ENCODE data around the gene SHKBP1. TPM values are rescaled to one million over a fixed set of nuclear protein-coding genes. Genes with fewer than 3 reads are reported as not detected.

The SHKBP1 gene
- total RNA-seq, 1 experiment from 2014 or later = 49.7 TPM

DNA sequence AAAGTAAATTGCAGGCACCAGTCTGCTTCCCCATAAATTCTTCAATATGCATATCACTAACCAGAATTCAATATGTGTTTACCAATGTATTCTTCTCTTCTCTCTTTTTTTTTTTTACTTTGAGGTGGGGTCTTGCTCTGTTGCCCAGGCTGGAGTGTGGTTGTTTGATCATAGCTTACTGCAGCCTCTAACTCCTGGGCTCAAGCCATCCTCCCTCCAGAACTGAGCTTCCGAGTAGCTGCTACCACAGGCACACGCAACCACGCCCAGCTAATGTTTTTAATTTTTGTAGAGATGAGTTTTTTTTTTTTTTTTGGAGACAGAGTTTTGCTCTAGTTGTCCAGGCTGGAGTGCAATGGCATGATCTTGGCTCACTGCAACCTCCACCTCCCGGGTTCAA is 41.3 kb downstream of the SHKBP1 start:
- Histone ChIP-seq H2AFZ (ENCODE audit: low read length) (no peak overlapping the region), H3K4me1 (ENCODE audit: low read length) (peaks cover 16% of the 10 kb centered on the region), H3K9me2 (replicated peaks; ENCODE audit: insufficient read depth, low read length) (no peaks in the 10 kb centered on the region), H3K36me3 (ENCODE audit: insufficient read depth, low read length) (no peaks in the 10 kb centered on the region; the same call in 1 of the 2 replicates), H3K27ac (ENCODE audit: low read length) (no peak overlapping the region), H3K9ac (ENCODE audit: low read length) (no peak overlapping the region), H4K20me1 (ENCODE audit: insufficient read depth, low read depth, low read length) (0 out of 2 replicates have a peak, but pooled peaks cover under 1% of the 10 kb centered on the region), H3K27me3 (ENCODE audit: low read length) (no peaks in the 10 kb centered on the region), H3K79me2 (ENCODE audit: low read length) (no peaks in the 10 kb centered on the region), H3K9me3 (ENCODE audit: low read length) (no peaks in the 10 kb centered on the region), H3K4me3 (ENCODE audit: low read length) (no peak overlapping the region), H3K4me2 (ENCODE audit: low read depth, low read length, poor library complexity, severe bottlenecking) (no peak overlapping the region)
- DNase-seq = no peak

DNA sequence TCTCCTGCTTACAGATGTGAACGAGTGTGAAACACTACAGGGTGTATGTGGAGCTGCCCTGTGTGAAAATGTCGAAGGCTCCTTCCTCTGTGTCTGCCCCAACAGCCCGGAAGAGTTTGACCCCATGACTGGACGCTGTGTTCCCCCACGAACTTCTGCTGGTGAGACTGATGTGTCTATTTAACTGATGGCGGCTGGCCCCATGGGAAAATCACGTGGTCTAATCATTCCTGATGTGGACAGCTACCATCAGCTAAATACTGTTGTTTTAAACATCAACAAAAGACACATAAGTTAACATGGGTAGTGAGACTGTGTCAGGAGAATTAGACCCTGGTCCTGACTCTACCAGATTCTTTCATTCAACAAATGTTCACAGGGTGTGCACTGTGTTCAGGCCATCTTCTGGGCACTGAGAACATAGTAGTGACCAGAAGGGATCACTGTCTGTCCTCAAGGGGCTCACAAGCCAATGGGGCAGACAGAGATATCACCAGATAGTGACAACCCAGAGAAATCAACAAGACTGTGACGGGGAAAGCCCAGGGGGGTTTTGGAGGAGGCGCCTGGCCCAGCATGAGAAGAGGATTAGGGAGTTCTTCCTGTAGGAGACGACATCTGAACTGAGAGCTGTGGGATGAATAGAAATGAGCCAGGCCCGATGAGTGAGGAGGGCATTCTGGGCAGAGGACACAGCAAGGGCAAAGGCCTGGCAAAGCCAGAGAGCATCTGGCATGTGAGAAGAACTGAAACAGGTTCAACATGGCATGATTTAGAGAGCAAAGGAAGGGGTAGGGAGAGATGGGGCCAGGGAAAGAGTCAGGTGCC is 42.9 kb downstream of the SHKBP1 start:
- Histone ChIP-seq H2AFZ (ENCODE audit: low read length) (no peak overlapping the region), H3K79me2 (ENCODE audit: low read length) (no peaks in the 10 kb centered on the region), H3K9ac (ENCODE audit: low read length) (no peak overlapping the region), H3K4me2 (ENCODE audit: low read depth, low read length, poor library complexity, severe bottlenecking) (no peak overlapping the region), H4K20me1 (ENCODE audit: insufficient read depth, low read depth, low read length) (no peaks in the 10 kb centered on the region), H3K9me2 (replicated peaks; ENCODE audit: insufficient read depth, low read length) (no peaks in the 10 kb centered on the region), H3K4me3 (ENCODE audit: low read length) (no peak overlapping the region), H3K9me3 (ENCODE audit: low read length) (no peaks in the 10 kb centered on the region), H3K4me1 (ENCODE audit: low read length) (peaks cover 7% of the 10 kb centered on the region), H3K36me3 (ENCODE audit: insufficient read depth, low read length) (no peaks in the 10 kb centered on the region; the same call in 1 of the 2 replicates), H3K27ac (ENCODE audit: low read length) (no peak overlapping the region), H3K27me3 (ENCODE audit: low read length) (no peaks in the 10 kb centered on the region)
- DNase-seq = no peak

DNA sequence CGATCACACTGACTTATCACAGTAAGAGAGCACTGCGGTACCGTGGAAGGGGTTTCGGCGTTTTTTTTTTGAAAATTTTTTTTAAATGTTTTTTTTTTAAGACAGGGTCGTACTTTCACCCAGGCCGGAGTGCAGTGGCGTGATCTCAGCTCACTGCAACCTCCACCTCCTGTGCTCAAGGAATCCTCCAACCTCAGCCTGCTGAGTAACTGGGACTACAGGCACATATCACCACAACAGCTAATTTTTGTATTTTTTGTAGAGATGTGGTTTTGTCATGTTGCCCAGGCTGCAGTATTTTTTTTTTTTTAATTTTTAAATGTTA is 43.5 kb downstream of the SHKBP1 start:
- no peak overlapping the region for H2AFZ ChIP-seq (ENCODE audit: low read length)
- no peaks in the 10 kb centered on the region for H3K9me2 ChIP-seq (replicated peaks; ENCODE audit: insufficient read depth, low read length)
- no peak for DNase-seq
- H3K27me3 ChIP-seq (ENCODE audit: low read length) = no peaks in the 10 kb centered on the region
- H3K36me3 ChIP-seq (ENCODE audit: insufficient read depth, low read length) = no peaks in the 10 kb centered on the region; the same call in 1 of the 2 replicates
- peaks cover 1% of the 10 kb centered on the region for H3K4me1 ChIP-seq (ENCODE audit: low read length)
- no peak overlapping the region for H3K4me3 ChIP-seq (ENCODE audit: low read length)
- H3K9me3 ChIP-seq (ENCODE audit: low read length) = no peaks in the 10 kb centered on the region
- no peak overlapping the region for H3K9ac ChIP-seq (ENCODE audit: low read length)
- H3K79me2 ChIP-seq (ENCODE audit: low read length) = no peaks in the 10 kb centered on the region
- no peak overlapping the region for H3K4me2 ChIP-seq (ENCODE audit: low read depth, low read length, poor library complexity, severe bottlenecking)
- no peak overlapping the region for H3K27ac ChIP-seq (ENCODE audit: low read length)
- no peaks in the 10 kb centered on the region for H4K20me1 ChIP-seq (ENCODE audit: insufficient read depth, low read depth, low read length)

DNA sequence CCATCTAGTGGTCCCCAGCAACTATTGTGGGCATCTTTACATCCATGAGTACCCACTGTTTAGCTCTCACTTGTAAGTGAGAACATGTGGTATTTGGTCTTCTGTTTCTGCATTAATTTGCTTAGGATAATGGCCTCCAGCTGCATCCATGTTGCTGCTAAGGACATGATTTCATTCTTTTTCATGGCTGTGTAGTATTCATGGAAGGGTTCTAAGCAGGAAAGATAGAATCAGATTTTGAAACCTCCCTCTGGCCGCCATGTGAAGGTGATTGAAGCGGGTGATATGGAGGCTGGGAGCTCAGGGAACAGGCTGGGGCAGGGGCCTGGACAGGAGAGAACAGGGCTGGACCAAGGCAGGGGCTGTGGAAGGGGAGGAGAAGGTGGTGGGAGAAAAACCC is 44.6 kb downstream of the SHKBP1 start:
- H3K4me2 ChIP-seq (ENCODE audit: low read depth, low read length, poor library complexity, severe bottlenecking) = no peak overlapping the region
- no peaks in the 10 kb centered on the region for H4K20me1 ChIP-seq (ENCODE audit: insufficient read depth, low read depth, low read length)
- no peaks in the 10 kb centered on the region for H3K9me3 ChIP-seq (ENCODE audit: low read length)
- no peak overlapping the region for H3K4me3 ChIP-seq (ENCODE audit: low read length)
- H3K27me3 ChIP-seq (ENCODE audit: low read length) = no peaks in the 10 kb centered on the region
- H3K9me2 ChIP-seq (replicated peaks; ENCODE audit: insufficient read depth, low read length) = no peaks in the 10 kb centered on the region
- DNase-seq = no peak
- H3K36me3 ChIP-seq (ENCODE audit: insufficient read depth, low read length) = no peaks in the 10 kb centered on the region; the same call in 1 of the 2 replicates
- no peak overlapping the region for H3K9ac ChIP-seq (ENCODE audit: low read length)
- no peaks in the 10 kb centered on the region for H3K79me2 ChIP-seq (ENCODE audit: low read length)
- no peak overlapping the region for H3K27ac ChIP-seq (ENCODE audit: low read length)
- no peaks in the 10 kb centered on the region; the same call in 1 of the 2 replicates for H3K4me1 ChIP-seq (ENCODE audit: low read length)
- no peak overlapping the region for H2AFZ ChIP-seq (ENCODE audit: low read length)

DNA sequence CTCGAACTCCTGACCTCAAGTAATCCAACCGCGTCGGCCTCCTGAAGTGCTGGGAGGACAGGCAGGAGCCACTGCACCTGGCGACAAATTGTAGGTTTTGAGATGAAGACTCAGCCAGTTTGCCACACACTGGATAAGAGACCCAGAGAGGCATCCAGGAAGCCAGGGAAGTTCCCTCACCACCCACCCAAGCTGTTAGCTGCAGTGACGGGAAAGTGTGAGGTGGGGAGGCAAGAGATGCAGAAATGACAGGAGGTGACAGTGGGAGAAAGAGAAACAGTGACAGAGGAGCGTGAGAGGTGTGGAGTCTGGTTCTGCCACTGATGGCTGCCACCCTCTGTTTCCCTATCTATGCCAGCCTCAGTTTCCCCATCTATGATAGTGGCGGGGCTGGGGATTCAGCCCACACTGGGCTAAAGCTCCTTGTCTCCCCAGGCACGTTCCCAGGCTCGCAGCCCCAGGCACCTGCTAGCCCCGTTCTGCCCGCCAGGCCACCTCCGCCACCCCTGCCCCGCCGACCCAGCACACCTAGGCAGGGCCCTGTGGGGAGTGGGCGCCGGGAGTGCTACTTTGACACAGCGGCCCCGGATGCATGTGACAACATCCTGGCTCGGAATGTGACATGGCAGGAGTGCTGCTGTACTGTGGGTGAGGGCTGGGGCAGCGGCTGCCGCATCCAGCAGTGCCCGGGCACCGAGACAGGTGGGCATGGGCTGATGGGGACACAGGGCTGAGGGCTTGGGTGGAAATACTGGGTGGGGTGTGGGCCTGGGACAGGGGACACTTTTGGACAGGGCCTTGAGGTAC is 45.5 kb downstream of the SHKBP1 start:
- Histone ChIP-seq H3K27me3 (ENCODE audit: low read length) (no peaks in the 10 kb centered on the region), H3K9me3 (ENCODE audit: low read length) (no peaks in the 10 kb centered on the region), H4K20me1 (ENCODE audit: insufficient read depth, low read depth, low read length) (no peaks in the 10 kb centered on the region), H3K4me3 (ENCODE audit: low read length) (no peak overlapping the region), H3K36me3 (ENCODE audit: insufficient read depth, low read length) (no peaks in the 10 kb centered on the region; the same call in 1 of the 2 replicates), H3K9ac (ENCODE audit: low read length) (no peak overlapping the region), H3K4me2 (ENCODE audit: low read depth, low read length, poor library complexity, severe bottlenecking) (no peak overlapping the region), H3K79me2 (ENCODE audit: low read length) (no peaks in the 10 kb centered on the region), H3K9me2 (replicated peaks; ENCODE audit: insufficient read depth, low read length) (no peaks in the 10 kb centered on the region), H2AFZ (ENCODE audit: low read length) (no peak overlapping the region), H3K4me1 (ENCODE audit: low read length) (no peaks in the 10 kb centered on the region; the same call in 1 of the 2 replicates), H3K27ac (ENCODE audit: low read length) (no peak overlapping the region)
- no peak for DNase-seq

DNA sequence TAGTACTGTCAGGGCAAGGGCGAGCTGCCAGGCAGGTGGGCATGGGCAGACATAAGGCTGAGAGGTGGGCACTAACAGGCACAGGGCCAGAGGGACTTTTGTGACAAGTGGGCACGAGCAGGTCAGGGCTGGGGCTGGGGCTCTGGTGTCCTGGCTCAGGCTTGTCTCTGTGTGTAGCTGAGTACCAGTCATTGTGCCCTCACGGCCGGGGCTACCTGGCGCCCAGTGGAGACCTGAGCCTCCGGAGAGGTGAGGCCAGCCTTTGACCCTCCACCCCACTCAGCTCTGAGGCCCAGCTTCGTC is 46.1 kb downstream of the SHKBP1 start:
- Histone ChIP-seq H3K9ac (ENCODE audit: low read length) (no peak overlapping the region), H3K27ac (ENCODE audit: low read length) (no peak overlapping the region), H3K4me2 (ENCODE audit: low read depth, low read length, poor library complexity, severe bottlenecking) (no peak overlapping the region), H3K9me3 (ENCODE audit: low read length) (no peaks in the 10 kb centered on the region), H3K79me2 (ENCODE audit: low read length) (no peaks in the 10 kb centered on the region), H3K36me3 (ENCODE audit: insufficient read depth, low read length) (no peaks in the 10 kb centered on the region; the same call in 1 of the 2 replicates), H3K4me3 (ENCODE audit: low read length) (no peak overlapping the region), H4K20me1 (ENCODE audit: insufficient read depth, low read depth, low read length) (no peaks in the 10 kb centered on the region), H2AFZ (ENCODE audit: low read length) (no peak overlapping the region), H3K9me2 (replicated peaks; ENCODE audit: insufficient read depth, low read length) (no peaks in the 10 kb centered on the region), H3K27me3 (ENCODE audit: low read length) (no peaks in the 10 kb centered on the region), H3K4me1 (ENCODE audit: low read length) (no peaks in the 10 kb centered on the region; the same call in 1 of the 2 replicates)
- DNase-seq = no peak

DNA sequence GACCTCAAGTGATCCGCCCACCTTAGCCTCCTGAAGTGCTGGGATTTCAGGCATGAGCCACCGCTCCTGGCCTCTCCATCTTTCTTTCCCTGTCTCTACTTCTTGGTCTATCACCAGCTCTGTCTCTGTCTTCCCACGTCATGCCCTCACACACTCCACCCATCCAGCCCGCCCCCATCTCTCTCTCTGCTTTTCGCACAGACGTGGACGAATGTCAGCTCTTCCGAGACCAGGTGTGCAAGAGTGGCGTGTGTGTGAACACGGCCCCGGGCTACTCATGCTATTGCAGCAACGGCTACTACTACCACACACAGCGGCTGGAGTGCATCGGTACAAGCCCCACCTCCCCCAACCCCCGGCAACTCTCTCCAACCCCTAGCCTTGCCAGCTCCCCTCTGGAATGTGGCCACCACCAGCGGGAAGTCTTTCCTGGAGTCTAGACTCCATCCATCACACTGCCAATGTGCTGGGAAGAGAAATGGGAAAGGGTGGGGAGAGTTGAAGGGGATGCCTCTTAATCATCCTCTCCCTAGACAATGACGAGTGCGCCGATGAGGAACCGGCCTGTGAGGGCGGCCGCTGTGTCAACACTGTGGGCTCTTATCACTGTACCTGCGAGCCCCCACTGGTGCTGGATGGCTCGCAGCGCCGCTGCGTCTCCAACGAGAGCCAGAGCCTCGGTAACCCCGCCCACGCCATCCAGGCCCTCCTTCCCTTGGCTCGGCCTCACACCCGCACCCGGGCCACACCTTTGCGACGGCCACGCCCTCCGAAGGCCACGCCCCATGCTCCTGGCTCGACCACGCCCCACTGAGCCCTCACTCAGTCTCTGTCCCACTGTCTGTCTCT is 47.0 kb downstream of the SHKBP1 start:
- Histone ChIP-seq H3K27ac (ENCODE audit: low read length) (no peak overlapping the region), H3K9me3 (ENCODE audit: low read length) (no peaks in the 10 kb centered on the region), H4K20me1 (ENCODE audit: insufficient read depth, low read depth, low read length) (no peaks in the 10 kb centered on the region), H2AFZ (ENCODE audit: low read length) (no peak overlapping the region), H3K4me1 (ENCODE audit: low read length) (no peaks in the 10 kb centered on the region; the same call in 1 of the 2 replicates), H3K27me3 (ENCODE audit: low read length) (no peaks in the 10 kb centered on the region), H3K4me2 (ENCODE audit: low read depth, low read length, poor library complexity, severe bottlenecking) (peak overlapping the region; percentile 17), H3K4me3 (ENCODE audit: low read length) (no peak overlapping the region), H3K36me3 (ENCODE audit: insufficient read depth, low read length) (no peaks in the 10 kb centered on the region; the same call in 1 of the 2 replicates), H3K79me2 (ENCODE audit: low read length) (no peaks in the 10 kb centered on the region), H3K9me2 (replicated peaks; ENCODE audit: insufficient read depth, low read length) (no peaks in the 10 kb centered on the region), H3K9ac (ENCODE audit: low read length) (no peak overlapping the region)
- peak; percentile 94 for DNase-seq

All from Karpas-422 (cell line).